Measurements from ENCODE around the gene PDGFRB.

PDGFRB gene

DNA sequence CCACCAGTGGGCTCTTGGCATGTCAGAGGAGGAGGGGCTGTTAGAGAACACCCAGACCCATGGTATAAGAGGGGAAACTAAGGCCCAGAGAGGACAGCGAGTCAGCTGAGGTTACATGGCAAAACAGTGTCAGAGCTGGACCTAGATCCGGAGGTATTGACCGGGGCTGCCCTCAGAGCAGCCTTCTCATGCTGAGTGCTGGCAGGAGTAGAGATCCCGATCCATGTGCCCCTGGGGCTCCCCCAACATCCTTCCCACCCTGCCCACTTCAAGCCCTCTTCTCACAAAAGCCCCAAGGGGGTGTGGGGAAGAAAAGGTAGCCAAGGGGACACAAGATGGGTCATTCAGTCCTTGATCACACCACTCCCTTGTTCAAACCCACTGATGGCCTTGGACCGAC is 89.2 kb downstream of the PDGFRB start:
- Histone ChIP-seq H3K27ac (ENCODE audit: low read length) (no peak overlapping the region), H3K4me3 (ENCODE audit: low read depth in 1 of 2, low read length in 2 of 2) (no peak overlapping the region), H3K27me3 (ENCODE audit: low read depth, low read length) (no peaks in the 10 kb centered on the region), H3K4me1 (ENCODE audit: control insufficient read depth in 1 of 2, insufficient read depth in 2 of 2, low read length in 2 of 2) (peaks cover 0 to 3% of the 10 kb centered on the region in 2 donors), H3K36me3 (ENCODE audit: control insufficient read depth in 1 of 2, insufficient read depth in 2 of 2, low read length in 2 of 2) (no peaks in the 10 kb centered on the region), H3K9me3 (ENCODE audit: control insufficient read depth in 1 of 2, low read length in 2 of 2) (no peaks in the 10 kb centered on the region)

DNA sequence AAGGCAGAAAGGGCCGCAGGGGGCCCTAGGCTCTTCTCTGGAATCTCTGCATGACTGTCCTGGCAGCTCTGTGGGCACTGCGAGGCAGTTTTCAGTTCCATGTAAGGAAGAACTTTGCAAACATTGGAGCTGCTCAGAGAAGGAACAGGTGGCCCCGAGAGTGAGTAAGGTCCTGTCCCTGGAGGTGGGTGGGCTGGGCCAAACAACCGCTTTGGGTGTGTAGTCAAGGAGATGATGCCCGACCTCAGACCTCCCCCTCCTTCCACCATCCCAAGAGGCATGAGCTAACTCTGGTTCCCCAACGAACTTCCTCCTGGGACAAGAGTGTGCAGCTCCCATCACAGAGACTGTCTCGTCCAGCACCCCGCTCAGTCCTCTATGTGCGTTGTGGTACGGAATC is 89.8 kb downstream of the PDGFRB start:
- H3K36me3 ChIP-seq (ENCODE audit: control insufficient read depth in 1 of 2, insufficient read depth in 2 of 2, low read length in 2 of 2): no peaks in the 10 kb centered on the region
- no peaks in the 10 kb centered on the region for H3K27me3 ChIP-seq (ENCODE audit: low read depth, low read length)
- H3K27ac ChIP-seq (ENCODE audit: low read length): no peak overlapping the region
- no peak overlapping the region for H3K4me3 ChIP-seq (ENCODE audit: low read depth in 1 of 2, low read length in 2 of 2)
- H3K4me1 ChIP-seq (ENCODE audit: control insufficient read depth in 1 of 2, insufficient read depth in 2 of 2, low read length in 2 of 2): peaks cover 0 to 3% of the 10 kb centered on the region in 2 donors
- no peaks in the 10 kb centered on the region for H3K9me3 ChIP-seq (ENCODE audit: control insufficient read depth in 1 of 2, low read length in 2 of 2)

DNA sequence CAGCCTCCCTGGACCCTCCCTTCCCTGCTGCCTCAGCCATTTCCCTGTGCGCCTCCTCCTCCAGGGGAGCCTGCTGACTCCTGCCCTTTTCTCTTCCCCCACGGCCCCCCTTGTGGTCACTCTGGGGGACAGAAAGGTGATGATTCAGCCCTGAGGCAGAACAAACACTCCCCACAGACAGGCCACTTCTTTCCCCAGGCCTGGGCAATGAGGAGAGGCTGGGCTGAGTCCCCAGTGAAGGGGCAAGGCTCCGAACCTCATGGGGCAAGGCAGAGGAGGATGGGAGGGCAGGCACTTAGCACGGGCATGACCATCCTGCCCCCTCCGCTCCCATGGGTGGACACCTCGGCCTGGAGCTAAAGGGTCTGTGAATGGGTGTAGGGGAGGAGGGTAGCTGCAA is 90.3 kb downstream of the PDGFRB start:
- H3K36me3 ChIP-seq (ENCODE audit: control insufficient read depth in 1 of 2, insufficient read depth in 2 of 2, low read length in 2 of 2): no peaks in the 10 kb centered on the region
- H3K4me1 ChIP-seq (ENCODE audit: control insufficient read depth in 1 of 2, insufficient read depth in 2 of 2, low read length in 2 of 2): peaks cover 0 to 3% of the 10 kb centered on the region in 2 donors
- H3K27me3 ChIP-seq (ENCODE audit: low read depth, low read length): no peaks in the 10 kb centered on the region
- H3K4me3 ChIP-seq (ENCODE audit: low read depth in 1 of 2, low read length in 2 of 2): no peak overlapping the region
- no peaks in the 10 kb centered on the region for H3K9me3 ChIP-seq (ENCODE audit: control insufficient read depth in 1 of 2, low read length in 2 of 2)
- H3K27ac ChIP-seq (ENCODE audit: low read length): no peak overlapping the region

DNA sequence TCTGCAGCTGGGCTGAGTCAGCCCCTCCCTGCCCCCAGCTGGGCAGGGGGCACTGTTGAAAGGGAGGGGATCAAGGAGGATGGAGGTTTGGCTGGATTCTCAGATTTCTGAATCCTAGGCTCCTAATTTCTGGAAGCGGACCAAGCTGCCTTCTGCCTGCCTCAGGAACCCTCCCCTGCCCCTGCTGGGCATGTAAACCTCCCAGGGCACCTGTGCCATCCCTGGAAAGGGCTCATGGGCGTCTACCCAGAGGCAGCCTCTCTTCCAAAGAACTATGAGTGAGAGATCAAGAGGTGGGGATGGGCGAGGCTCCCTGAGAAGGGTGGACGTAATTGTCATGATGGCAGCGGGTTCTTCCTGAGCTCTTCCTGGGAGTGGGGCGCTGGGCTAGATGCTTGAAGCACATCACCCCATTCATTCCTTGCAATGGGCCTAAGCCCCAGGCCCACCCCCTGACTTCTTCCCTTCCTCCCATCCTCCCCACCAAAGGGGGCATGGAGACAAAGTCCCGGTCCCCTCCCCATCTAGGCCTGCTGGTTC is 90.9 kb downstream of the PDGFRB start:
- no peak overlapping the region for H3K4me3 ChIP-seq (ENCODE audit: low read depth in 1 of 2, low read length in 2 of 2)
- peaks cover 0 to 3% of the 10 kb centered on the region in 2 donors for H3K4me1 ChIP-seq (ENCODE audit: control insufficient read depth in 1 of 2, insufficient read depth in 2 of 2, low read length in 2 of 2)
- H3K27me3 ChIP-seq (ENCODE audit: low read depth, low read length): no peaks in the 10 kb centered on the region
- no peaks in the 10 kb centered on the region for H3K36me3 ChIP-seq (ENCODE audit: control insufficient read depth in 1 of 2, insufficient read depth in 2 of 2, low read length in 2 of 2)
- H3K9me3 ChIP-seq (ENCODE audit: control insufficient read depth in 1 of 2, low read length in 2 of 2): no peaks in the 10 kb centered on the region
- H3K27ac ChIP-seq (ENCODE audit: low read length): no peak overlapping the region

All from muscle layer of duodenum (tissue), 2 donors.